ENCODE data around the gene CDHR4.
"Not testable (repeated sequence)": the region's sequence is repeated elsewhere in the genome, so short reads cannot be mapped to it uniquely, and the experiment has no call there.

Gene CDHR4

DNA sequence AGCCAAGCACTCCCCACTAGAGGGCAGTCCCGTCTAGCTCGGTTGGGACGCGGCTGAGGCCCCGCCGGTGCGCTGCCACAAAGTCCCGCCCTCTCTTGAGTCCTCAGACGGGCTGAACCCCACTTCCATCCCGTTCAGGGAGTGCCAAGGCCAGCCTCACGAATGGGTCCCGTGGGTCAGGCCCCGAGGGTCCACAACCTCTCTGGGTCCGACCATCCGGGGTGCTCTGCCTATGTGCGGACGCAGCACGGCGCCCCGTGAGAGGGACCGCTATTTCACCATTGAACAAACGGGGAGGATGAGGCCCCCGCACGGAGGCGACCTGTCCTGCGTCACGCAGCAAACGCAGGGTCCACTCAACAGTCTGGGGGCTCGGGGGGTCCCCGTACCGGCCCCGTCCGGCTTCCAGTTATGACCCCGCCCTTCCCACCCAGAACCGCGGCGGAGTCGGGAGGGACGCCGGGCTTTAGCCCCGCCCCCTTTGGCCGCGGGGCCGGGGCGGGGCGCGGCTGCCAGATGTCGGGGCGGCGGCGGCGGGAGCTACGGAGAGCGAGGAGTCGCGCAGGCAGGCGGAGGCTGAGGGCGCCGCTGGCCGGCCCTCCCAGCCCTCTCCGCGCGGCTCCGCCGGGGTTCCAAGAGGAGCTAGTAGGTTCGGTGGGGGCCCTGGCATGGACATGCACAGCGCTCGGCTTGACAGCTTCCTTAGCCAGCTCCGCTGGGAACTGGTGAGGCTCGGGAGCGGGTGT, 3.2 kb upstream of the CDHR4 start, which contains the start of gene INKA1:
Gene INKA1, plus strand, starts transcription at position 543 of the 746 bp plus-strand sequence. Its CDS starts 132 bp downstream, at position 675.
- no peak for DNase-seq

DNA sequence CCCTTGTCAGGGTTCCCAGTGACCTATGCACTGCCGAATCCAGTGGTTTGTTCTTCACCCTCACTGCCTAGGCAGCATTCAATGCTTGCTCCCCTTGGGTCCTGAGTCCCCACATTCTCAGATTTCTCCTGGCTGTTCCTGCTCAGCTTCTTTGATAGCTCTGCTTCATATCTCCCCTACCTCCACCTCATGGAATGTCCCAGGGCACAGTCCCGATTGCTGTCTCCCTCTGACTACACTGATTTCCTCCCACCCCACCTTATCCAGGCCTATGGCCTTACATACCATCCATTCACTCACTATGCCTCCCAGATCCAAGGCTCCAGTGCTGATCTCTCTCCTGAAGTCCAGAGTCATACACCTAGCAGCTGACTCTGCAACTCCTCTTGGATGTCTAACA, 1.5 kb upstream of the CDHR4 start:
- DNase-seq = no peak

DNA sequence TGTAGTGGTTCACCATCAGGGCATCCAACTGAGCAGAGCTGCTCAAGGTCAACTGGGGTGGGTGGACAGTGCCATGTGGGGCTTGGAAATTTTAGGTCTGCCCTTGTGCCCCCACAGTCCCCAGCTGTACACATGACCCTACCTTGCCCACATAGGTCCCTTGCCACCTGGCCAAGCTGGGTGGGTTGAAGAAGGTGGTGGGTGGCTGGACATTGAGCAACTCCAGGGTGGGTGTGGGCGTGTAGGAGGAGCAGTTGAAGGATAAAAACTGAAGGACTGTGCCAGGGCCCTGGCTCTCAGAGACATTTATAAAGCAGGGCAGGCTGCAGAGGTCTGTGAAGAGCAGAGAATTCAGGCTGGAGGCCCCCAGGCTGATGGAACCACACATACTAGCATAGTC, 568 bp downstream of the CDHR4 start:
- no peak for DNase-seq

DNA sequence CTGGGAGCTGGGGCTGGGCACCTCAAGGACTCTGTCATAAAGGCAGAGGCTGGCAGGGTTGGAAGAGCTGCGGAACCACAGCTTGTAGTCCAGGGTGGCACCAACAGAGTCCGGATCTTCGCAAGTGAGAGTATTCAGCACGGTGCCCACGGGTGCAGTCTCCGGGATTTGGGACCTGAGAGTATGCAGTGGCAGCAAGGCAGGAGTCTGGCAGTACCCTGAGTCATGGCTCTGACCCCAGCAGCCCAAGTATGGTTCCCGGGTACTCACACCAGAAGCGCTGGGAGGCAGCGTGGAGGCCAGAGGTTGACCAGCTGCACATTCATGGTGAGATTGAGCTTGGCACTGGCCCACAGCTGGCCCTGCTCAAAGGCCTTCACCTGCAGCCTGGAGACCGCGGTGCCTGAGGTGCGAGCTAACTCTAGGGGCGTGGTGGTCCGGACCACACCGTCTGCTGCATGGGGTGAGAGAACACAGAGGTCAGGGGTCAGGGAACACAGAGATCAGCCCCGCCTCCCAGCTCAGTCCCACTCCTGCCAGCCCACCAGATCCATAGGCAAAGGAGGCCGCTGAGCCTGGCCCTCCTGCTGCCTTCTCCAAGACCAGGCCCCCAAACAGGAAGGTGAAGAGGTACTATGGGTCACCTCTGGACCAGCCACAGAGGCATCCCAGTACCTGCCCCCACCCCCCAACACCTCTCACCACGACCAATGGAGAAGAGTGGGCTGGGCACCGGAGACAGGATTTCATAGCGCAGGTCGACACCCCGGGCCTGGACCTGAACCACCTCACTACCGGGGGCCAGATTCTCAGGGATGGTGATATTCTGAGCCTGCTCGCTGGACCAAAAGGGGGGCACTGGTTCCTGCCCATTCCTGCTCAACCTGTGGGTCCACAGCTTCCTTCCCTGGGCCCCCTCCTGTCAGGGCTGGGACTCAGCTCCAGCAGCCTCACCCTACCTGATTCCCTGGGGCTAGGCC, 4.5 kb downstream of the CDHR4 start:
- DNase-seq = no peak

DNA sequence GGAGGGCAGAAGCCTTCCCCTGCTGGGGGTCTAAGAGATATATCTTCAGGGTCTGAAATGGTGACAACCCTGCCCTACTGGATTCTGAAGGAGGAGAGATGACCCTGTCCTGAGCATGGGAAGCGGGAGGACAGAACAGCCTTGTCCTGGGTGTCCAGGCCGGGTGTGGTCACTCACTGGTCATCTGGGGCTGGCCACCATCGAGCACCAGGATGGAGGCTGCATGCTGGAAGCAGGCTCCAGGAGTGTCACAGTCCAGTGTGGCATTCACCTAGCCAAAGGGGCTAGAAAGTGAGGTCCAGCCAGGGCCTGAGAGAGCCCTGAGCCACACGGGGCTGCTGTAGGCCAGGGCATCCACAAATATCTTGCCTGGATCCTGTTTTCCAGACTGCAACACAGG, 5.2 kb downstream of the CDHR4 start:
- DNase-seq = no peak

DNA sequence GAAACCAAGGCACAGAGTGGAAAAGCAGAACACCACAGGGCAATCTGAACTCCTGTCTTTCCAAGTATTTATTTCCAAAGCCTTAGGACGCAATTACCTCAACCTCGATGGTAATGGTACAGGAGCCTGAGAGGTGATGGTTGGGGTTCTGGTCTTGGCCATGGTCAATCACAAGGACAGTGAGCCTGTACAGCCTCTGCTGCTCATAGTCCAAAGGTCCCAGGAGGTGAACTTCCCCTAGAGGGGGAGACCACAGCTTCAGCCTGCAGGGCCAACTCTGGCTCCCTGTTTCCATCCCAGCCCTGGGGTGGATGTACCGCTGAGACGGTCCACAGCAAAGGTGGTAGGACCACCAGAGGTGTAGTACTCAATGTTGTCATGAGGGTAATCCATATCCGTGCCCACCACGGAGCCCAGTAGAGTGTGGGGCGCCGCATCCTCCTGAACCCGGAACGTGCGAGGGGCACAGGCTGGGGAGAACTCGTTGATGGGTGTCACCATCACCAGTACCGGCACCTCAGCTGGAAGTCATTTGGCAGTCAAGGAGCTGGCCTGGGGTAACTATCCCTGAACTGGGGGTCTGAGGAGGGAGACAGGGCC, 6.1 kb downstream of the CDHR4 start:
- no peak for DNase-seq

DNA sequence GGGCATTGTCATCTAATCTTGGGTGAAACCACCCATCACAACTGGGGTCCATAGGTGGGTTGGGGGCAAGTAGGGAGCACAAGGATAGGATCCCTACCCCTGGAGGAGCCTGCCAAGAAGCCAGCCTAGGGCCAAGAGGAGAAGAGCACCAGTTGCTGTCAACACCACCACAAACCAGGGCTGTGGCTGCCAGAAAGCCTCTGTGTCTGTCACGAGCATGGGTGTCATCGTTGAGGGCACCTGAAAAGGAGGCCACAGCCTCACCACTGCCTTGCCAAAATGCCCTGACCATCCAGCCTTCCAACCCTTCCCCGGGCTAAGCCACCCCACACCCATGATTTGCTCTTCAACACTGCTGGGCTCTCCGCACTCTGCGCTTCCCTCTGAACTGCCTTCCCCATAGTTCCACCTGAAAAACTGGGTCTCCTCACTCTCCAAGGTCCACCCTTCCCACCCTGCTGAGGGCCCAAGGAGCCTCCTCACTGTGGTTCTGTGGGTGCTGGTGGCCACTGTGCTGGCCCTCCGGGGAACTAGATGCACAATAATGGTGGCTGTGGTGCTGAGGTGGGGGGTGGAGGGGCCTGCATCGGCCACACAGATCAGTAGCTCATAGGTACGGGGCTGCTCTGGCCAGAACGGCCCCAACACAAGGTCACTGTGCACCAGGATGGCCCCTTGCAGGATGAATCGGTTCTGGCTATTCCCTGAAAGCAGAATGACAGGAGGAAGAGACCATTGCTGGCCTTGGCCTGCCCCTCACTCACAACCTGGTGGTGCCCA, 7.1 kb downstream of the CDHR4 start:
- DNase-seq = no peak

DNA sequence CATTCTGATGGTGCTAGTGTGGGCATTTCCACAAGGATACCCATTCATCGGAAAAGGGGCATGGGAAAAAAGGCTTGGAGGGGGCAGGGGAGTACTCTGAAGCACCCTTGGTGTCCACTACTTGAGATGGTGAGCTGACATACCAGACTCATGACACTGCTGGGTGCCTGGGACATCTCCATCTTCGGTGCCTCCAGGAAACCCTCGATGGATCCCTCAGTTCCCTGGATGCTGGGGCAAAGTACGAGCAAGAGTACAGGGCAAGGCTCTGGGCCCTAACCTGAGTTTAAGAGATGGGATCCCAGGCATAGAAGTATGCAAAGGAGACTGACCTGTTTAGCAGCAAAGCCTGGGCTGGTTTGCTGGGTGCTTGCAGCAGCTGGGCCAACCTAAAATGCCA, 8.1 kb downstream of the CDHR4 start:
- DNase-seq = no peak

DNA sequence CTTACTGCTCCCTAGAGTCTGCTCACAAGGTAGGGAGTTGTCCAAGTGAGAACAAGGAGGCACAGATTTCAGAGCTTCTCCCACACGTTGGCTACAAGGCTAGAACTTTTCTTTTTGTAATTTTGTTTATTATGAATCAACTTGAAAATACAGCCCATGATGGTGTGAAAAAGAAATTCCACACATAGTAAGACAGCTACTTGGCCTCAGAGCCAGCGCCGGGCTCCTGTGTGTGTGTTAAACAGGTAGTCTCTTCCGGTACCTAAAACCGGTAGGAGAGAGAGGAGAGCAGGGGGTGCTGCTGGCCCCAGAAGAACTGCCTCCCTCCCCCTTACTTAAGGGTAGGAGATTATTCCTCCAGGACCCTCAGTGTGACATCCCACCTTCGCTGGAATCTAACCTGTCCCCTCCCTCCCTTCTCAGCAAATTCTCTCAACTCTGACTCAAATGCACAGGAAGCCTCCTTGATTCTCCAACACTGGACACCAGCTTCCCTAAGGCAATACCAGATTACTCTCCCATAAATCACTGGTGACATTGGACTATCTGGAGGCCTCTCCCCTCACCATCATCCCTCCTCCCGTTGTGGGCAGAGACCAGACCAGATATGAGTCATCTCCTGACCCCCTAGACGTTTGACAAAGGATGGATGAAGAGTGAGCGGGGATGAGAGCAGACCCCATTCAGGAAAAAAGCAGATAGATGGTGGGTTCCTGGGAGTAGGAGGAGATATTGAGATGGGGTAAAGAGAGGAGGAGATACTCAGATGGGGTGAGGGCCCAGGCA, 8.9 kb downstream of the CDHR4 start:
- no peak for DNase-seq

DNA sequence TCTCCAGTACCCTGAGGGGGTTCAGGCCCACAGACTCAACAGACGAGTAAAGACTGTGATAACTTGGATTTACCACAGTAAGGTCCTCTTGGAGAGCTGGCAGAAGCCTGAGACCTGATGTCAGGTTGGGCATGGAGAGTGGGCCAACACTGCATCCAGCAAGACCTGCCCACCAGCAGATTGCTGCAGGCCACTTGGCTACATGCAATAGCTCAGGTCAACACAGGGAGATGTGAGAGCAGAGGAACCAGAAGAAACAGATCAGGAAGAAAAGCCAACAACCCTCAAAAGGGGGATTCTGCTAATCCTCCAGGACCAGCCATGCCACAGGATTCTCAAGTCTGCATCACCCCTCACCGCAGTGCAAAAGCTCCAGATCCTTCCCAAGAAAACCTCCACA, 11.6 kb downstream of the CDHR4 start:
- no peak for DNase-seq

DNA sequence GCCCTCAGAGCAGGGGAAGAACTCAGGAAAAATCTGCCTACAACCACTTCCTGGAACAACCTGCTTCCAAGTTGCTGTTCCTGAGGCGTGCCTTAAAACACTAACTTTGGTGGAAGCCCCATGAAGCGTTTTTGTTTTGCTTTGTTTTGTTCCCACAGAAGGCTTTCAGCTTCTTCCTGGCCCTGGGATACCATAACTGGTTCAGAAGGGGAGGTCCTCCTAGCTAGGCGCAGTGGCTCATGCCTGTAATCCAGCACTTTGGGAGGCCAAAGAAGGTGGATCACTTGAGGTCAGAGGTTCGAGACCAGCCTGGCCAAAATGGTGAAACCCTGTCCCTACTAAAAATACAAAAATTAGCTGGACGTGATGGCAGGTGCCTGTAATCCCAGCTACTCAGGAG, 12.1 kb downstream of the CDHR4 start:
- no peak for DNase-seq

DNA sequence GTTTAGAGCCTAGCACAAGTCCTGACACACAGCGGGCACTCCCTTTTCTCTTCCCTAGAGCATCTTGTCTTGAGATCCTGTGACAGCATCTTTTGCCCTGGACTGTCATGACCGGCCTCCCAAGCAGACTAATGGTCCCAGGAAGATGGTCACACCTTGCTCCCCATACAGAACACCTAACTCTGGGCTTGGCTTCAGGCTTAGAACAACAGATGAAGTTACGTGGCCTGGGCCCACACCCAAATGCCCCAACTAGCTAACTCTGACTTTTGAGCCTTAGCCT, 12.6 kb downstream of the CDHR4 start:
- DNase-seq = no peak

DNA sequence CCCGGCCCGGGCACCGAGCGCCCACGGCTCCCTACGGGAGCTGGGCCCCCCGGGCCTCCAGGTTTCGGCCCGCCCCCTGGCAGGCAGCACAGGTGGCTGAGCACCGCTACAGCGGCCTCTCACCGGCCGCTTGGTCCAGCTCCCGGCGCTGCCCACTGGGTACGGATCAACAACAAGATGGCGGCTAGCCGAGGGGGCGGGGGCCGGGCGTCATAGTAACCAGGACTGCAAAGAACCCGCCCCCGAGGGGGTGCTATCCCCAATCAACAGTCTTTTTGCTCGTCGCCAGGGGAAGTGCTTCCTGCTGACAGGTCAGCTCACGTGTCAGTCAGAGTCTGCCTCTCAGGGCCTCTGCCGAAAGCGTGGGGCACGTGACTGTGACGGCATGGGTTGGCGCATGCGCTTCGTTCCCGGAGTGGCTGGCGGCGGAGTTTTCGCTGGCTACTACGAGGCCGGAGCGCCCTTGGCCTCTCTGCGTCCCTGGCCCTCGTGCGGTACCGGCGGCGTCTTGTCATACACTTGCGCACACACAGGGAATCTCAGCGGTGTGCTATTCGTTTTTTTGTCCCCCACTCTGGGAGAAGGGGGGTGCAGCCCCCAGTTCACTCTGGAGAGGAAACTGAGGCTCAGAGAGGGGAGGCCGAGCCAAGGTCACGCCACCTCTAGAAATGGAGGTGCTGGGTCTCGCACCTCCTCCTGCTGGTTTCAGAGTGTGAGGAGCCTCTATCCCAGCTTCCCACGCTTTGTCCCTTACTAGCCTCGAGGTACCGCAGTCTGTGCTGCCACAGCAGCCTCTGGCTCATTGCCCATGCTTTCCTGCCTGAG, 13.1 kb downstream of the CDHR4 start, which contains the start of gene IP6K1:
Gene IP6K1, minus strand, starts transcription at position 186 of the 825 bp plus-strand sequence. CDS start 38,502 bp downstream, outside the sequence.
- DNase-seq = peak; percentile 90

DNA sequence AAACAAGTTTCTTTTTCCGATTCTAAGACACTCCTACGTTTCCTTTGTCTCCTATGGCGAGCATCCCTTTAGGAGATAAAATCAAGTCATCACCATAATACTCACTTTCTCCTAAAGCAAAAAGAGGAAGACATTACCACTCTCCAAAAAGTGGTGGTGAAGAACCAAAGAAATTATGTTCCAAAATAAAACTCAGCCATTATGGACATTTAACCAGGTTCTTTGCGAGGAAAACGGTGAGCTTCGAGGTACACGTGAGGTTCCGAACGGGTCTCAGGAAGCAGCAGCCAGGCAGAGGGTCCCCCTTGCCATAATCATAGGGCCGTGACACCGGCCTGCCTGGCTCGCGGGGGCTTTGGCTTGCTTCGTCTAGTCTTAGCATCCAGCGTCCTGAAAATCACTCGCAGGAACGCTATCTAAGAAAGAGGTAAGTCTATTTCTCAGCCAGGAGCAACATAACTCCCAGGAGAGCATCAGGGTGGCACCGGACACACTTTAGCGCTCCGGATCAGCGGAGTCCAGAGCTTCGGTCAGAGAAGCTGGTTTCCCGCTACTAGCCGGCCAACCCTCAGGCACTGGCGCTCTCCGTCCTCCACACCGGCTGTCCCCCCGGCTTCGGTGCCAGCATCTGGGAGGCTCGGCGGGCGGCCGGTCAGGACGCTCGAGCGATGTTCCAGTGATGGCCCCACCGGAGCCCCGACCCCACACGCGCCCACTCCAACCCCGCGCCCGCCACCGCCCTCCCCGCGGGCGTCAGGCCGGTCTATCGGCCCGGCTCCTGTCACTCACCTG, 13.9 kb downstream of the CDHR4 start:
- no peak for DNase-seq

DNA sequence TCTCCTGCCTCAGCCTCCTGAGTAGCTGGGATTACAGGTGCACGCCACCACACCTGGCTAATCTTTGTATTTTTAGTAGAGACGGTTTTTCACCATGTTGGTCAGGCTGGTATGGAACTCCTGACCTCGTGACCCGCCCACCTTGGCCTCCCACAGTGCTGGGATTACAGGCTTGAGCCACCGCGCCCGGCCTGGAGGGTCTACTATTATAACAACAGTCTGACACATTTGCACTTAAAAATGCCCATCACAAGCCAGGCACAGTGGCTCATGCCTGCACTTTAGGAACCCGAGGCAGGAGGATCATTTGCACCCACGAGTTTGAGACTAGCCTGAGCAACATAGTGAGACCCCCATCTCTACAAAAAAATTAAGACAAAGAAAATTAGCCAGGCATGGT, 17.4 kb downstream of the CDHR4 start:
- not testable (repeated sequence) for DNase-seq

DNA sequence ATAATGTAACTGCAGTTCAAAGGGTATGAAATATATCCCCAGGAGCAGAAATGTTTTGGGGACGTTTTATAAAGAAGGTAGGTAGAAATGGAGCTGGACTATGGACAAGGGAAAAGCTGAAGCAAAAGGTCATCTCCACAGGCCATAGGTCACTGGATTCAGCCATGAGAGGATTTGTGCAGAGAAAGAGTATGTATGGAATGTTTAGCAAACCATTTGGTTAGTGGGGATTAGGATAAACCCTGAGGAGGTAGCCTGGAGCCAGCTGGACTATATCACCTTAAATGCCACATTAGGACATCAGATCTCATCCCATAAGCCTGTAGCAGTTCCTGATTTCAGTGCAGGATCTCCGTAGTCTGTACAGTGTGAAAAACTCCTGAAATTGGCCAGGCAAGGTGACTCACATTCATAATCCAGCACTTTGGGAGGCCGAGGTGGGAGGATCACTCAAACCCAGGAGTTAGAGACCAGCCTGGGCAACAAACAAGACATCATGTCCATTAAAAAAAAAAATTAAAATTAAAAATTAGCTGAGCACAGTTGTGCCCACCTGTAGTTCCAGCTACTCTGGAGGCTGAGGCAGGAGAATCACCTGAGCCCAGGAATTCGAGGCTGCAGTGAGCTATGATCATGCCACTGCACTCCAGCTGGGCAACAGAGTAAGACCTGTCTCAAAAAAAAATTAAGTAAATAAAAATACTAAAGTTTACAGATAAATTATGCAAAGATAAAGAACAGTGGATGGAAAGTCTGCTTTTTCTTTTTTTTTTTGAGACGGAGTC, 18.1 kb downstream of the CDHR4 start:
- DNase-seq = no peak

DNA sequence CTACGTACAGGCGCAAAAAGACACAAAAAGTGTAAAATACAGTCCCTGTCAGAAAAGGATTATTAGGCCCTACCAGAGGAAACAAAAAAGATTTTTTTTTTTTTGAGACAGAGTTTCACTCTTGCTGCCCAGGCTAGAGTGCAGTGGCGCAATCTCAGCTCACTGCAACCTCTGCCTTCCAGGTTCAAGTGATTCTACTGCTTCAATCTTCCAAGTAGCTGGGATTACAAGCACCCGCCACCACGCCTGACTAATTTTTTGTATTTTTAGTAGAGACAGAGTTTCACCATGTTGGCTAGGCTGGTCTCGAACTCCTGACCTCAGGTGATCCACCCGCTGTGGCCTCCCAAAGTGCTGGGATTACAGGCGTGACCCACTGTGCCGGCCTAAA, 18.7 kb downstream of the CDHR4 start:
- not testable (repeated sequence) for DNase-seq

DNA sequence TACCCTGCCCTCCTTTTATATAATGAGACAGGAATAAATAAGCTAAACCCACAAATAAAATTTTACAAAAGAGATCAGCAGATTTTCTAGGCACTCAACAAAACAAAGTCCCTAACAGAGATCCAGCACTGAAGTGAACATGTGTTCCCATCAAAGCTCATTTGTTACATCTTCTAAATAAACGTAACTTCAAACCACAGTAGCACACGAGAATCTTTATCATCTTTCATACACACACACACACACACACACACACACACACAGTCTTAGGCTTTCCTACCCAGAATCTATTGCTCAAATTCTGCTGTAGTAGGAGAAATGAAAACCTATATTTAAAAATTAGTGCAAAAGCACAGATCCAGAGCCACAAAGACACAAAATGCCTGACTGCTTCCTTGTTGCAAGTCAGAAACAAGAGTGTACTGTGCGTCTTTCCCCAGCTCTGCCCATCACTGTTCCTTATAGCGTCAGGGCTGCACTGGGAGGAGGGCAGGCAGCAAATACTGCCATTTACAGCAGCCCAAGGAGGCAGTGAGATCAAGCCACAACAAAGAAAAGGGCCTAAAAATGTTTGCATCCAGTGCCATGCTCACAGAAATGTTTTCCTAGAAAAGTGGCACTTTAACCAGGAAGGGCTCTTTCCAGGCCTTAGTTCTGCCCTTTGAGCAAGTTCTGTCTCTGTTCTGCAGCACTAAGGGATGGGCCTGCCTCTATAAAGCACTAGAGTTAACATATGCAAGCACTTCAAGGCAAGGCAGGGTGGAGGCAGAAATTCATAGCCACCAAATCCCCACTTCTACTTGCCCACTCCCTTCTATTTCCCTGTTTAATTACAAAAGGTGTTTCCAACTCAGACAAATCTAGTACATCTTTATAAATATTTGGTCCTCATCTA, 19.3 kb downstream of the CDHR4 start:
- no peak for DNase-seq
